Osteoblast (primary cell): ENCODE measurements around the gene SMIM8. TPM values are rescaled to one million over a fixed set of nuclear protein-coding genes. Genes with fewer than 3 reads are reported as not detected.

Source experiments
- DNase-seq: peaks from one replicate; pipeline ENCODE4 v3.0.0; 2011; ENCODE audit warnings: low spot score, mixed read lengths; ENCODE audit not compliant: insufficient read length; ENCODE audit errors: missing footprints
- H2AFZ ChIP-seq: 2 replicates; pipeline ENCODE4 v1.6.0; 2011; ENCODE audit warnings: mild to moderate bottlenecking, low read length
- H3K27ac ChIP-seq: 2 replicates; pipeline ENCODE4 v1.5.1; 2011; ENCODE audit warnings: mild to moderate bottlenecking, low read depth, low read length, moderate library complexity
- H3K27me3 ChIP-seq: 2 replicates; pipeline ENCODE4 v1.6.0; 2012; ENCODE audit warnings: mild to moderate bottlenecking, control low read depth, inconsistent platforms, low read length, moderate library complexity; ENCODE audit not compliant: insufficient read depth
- H3K36me3 ChIP-seq: 2 replicates; pipeline ENCODE4 v1.5.1; 2011; ENCODE audit warnings: mild to moderate bottlenecking, low read length, control low read depth, moderate library complexity; ENCODE audit not compliant: insufficient read depth
- H3K4me1 ChIP-seq: 2 replicates; pipeline ENCODE4 v1.5.1; 2011; ENCODE audit warnings: mild to moderate bottlenecking, low read length, control low read depth, moderate library complexity; ENCODE audit not compliant: insufficient read depth
- H3K4me2 ChIP-seq: 2 replicates; pipeline ENCODE4 v1.6.0; 2011; ENCODE audit warnings: mild to moderate bottlenecking, low read length; ENCODE audit not compliant: insufficient read depth
- H3K4me3 ChIP-seq: fragments of 200-600 bp; sonication (generic); 3 replicates; pipeline ENCODE4 v1.5.1; 2012; ENCODE audit warnings: mild to moderate bottlenecking, low read length, inconsistent platforms; ENCODE audit not compliant: insufficient read depth
- H3K79me2 ChIP-seq: 2 replicates; pipeline ENCODE4 v1.6.0; 2012; ENCODE audit warnings: mild to moderate bottlenecking, low read length, control low read depth, inconsistent platforms; ENCODE audit not compliant: insufficient read depth
- H3K9me3 ChIP-seq: 2 replicates; pipeline ENCODE4 v1.5.1; 2011; ENCODE audit warnings: low read depth, low read length, control low read depth
- H4K20me1 ChIP-seq: 2 replicates; pipeline ENCODE4 v1.6.0; 2012; ENCODE audit warnings: mild to moderate bottlenecking, low read length, control low read depth; ENCODE audit not compliant: insufficient read depth
- total RNA-seq: library from RNA; depleted of rRNA; stranded (reverse); fragments of >200 nt; gene quantifications from 2 replicates; pipeline ENCODE4 v1.2.3, GENCODE V29; 2012
- TF ChIP-seq, protein P1 (sequence below): IDR thresholded peaks from 2 replicates; pipeline ENCODE4 v1.5.1; 2011; ENCODE audit warnings: mild to moderate bottlenecking, low read depth, low read length, moderate library complexity; ENCODE audit errors: extremely low read depth

The SMIM8 gene
- total RNA-seq, 1 donor: 6.2 TPM

DNA sequence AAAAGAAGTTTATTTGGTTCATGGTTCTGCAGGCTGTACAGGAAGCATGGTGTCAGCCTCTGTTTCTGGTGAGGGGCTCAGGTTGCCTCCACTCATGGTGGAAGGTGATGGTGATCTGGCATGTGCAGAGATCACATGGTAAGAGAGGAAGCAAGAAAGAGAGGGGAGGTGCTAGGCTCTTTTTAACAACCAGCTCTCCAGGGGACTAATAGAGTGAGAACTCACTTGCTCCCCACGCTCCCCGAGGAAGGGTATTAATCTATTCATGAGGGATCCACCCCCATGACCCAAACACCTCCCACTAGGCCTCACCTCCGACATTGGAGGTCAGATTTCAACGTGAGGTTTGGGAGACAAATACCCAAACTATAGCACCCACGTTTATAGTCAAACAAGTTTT lies 10.6 kb downstream of the SMIM8 start:
- Histone ChIP-seq H3K4me1 (peaks cover 11% of the 10 kb centered on the region), H3K79me2 (no peaks in the 10 kb centered on the region), H2AFZ (no peak overlapping the region), H3K27ac (no peak overlapping the region), H3K4me2 (no peak overlapping the region), H3K4me3 (no peak overlapping the region), H3K36me3 (no peaks in the 10 kb centered on the region), H3K9me3 (no peaks in the 10 kb centered on the region), H3K27me3 (no peaks in the 10 kb centered on the region), H4K20me1 (peaks cover 17% of the 10 kb centered on the region)
- TF ChIP-seq, protein P1, sequence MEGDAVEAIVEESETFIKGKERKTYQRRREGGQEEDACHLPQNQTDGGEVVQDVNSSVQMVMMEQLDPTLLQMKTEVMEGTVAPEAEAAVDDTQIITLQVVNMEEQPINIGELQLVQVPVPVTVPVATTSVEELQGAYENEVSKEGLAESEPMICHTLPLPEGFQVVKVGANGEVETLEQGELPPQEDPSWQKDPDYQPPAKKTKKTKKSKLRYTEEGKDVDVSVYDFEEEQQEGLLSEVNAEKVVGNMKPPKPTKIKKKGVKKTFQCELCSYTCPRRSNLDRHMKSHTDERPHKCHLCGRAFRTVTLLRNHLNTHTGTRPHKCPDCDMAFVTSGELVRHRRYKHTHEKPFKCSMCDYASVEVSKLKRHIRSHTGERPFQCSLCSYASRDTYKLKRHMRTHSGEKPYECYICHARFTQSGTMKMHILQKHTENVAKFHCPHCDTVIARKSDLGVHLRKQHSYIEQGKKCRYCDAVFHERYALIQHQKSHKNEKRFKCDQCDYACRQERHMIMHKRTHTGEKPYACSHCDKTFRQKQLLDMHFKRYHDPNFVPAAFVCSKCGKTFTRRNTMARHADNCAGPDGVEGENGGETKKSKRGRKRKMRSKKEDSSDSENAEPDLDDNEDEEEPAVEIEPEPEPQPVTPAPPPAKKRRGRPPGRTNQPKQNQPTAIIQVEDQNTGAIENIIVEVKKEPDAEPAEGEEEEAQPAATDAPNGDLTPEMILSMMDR: no peak
- DNase-seq: no peak

DNA sequence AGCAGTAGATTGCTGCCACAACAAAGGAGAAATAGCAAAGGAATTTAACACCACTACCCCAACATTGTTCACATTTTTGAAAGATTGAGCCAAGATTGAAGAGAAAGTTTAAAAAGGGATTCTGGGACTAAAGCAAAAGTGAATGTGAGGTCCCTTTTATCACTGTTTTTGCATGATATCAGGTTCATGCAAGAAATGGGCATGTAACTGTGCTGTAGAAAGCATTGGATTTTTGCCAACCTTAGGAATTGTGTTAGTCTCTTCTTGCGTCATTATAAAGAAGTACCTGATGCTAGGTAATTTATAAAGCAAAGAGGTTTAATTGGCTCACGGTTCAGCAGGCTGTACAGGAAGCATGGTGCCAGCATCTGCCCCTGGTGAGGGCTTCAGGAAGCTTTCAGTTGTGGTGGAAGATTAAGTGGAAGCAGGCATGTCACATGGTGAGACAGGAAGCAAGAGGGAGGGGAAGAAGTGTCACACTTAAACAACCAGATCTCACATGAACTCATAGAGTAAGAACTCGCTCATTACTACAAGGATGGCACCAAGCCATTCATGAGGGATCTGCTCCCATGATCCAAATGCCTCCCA lies 11.3 kb downstream of the SMIM8 start:
- DNase-seq: no peak
- Histone ChIP-seq H3K4me3 (no peak overlapping the region), H3K27ac (no peak overlapping the region), H3K36me3 (no peaks in the 10 kb centered on the region), H3K9me3 (no peaks in the 10 kb centered on the region), H2AFZ (no peak overlapping the region), H3K79me2 (no peaks in the 10 kb centered on the region), H3K4me1 (peaks cover 11% of the 10 kb centered on the region), H3K27me3 (no peaks in the 10 kb centered on the region), H3K4me2 (no peak overlapping the region), H4K20me1 (peaks cover 17% of the 10 kb centered on the region)
- TF ChIP-seq, protein P1: no peak

DNA sequence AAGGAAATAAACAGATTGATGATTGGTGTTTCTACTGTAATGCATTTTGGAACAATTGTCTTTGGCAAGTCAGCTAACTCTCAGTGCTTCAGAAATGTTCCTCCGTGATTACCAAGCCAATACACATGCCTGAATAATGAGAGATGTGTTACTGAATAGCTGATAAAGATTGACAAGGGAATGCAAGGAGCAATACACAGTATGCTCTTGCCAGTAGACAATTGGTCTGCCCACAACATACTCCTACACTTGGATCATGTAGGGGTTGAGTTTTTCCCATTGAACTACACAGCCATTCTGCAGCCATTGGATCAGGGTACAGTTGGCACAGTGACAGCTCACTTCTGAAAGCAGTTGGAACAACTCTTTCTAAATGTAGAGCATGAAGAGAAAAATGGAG lies 12.3 kb downstream of the SMIM8 start:
- Histone ChIP-seq H3K4me1 (peaks cover 11% of the 10 kb centered on the region), H3K9me3 (no peaks in the 10 kb centered on the region), H2AFZ (no peak overlapping the region), H4K20me1 (peaks cover 15% of the 10 kb centered on the region), H3K27ac (no peak overlapping the region), H3K36me3 (no peaks in the 10 kb centered on the region), H3K4me3 (no peak overlapping the region), H3K4me2 (no peak overlapping the region), H3K79me2 (no peaks in the 10 kb centered on the region), H3K27me3 (no peaks in the 10 kb centered on the region)
- TF ChIP-seq, protein P1: no peak
- no peak for DNase-seq

DNA sequence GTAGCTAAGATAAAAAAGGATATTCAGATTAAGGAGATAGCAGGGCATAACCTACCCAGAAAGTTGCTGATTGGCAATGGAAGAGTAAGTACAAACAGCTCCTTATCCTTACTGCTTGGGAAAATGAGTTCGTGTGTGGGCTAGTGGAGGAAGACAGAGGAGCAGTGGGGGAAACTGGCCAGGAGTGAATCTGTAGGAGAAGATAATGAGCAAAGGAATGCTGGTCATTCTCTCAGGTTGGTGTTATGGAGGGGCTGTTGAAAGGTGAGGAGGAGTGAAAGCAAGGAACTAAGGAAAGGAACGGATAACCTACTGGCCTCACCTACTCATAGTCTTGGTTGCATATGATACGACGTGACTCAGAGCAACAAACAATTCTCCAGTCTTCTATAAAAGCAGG lies 14.0 kb downstream of the SMIM8 start:
- TF ChIP-seq, protein P1: no peak
- no peak overlapping the region for H2AFZ ChIP-seq

More for the DNA sequence above, 14.0 kb downstream of the SMIM8 start:
- H3K79me2 ChIP-seq: no peaks in the 10 kb centered on the region
- DNase-seq: no peak
- peaks cover 11% of the 10 kb centered on the region for H3K4me1 ChIP-seq
- H3K27me3 ChIP-seq: no peaks in the 10 kb centered on the region
- H3K27ac ChIP-seq: no peak overlapping the region
- H3K36me3 ChIP-seq: no peaks in the 10 kb centered on the region
- no peak overlapping the region for H3K4me3 ChIP-seq
- peaks cover 14% of the 10 kb centered on the region for H4K20me1 ChIP-seq
- H3K9me3 ChIP-seq: no peaks in the 10 kb centered on the region
- no peak overlapping the region for H3K4me2 ChIP-seq
